Right lobe of liver (tissue), 6 donors: ENCODE results near the gene HAUS8. TPM values are rescaled to one million over a fixed set of nuclear protein-coding genes. Genes with fewer than 3 reads are reported as not detected.

Experiments used
- ATAC-seq, 4 donors: fragments of 200-7000 bp; cut with Tn5 transposase; one replicate each; pipeline ENCODE4 v1.9.1; 2020; ENCODE audit warnings: mild to moderate bottlenecking in 4 of 4, moderate library complexity in 4 of 4
- DNase-seq, 3 donors: peaks; one replicate each; pipeline ENCODE4 v3.0.0-alpha.2; 2020
- H3K27ac ChIP-seq, 3 donors: fragments of 200-600 bp; one replicate each; pipeline ENCODE4 v1.8.0; 2022
- H3K27me3 ChIP-seq, 2 donors: fragments of 200-600 bp; one replicate each; pipeline ENCODE4 v1.8.0; 2022
- H3K36me3 ChIP-seq, 4 donors: fragments of 200-600 bp; sonication (generic) in 1 of 4; one replicate each; pipeline versions ENCODE4 v1.5.1 to v1.8.0; 2017 to 2022; ENCODE audit warnings: control low read depth in 1 of 4
- H3K4me1 ChIP-seq, 4 donors: fragments of 200-600 bp; sonication (generic) in 1 of 4; one replicate each; pipeline versions ENCODE4 v1.5.1 to v1.8.0; 2017 to 2022; ENCODE audit warnings: control low read depth in 1 of 4
- H3K4me3 ChIP-seq, 3 donors: fragments of 200-600 bp; one replicate each; pipeline ENCODE4 v1.8.0; 2022
- H3K9me3 ChIP-seq, 4 donors: fragments of 200-600 bp; sonication (generic) in 1 of 4; one replicate each; pipeline versions ENCODE4 v1.5.1 to v1.8.0; 2017 to 2022; ENCODE audit warnings: control low read depth in 1 of 4
- POLR2A ChIP-seq: fragments of 450-650 bp; IDR thresholded peaks from one replicate; pipeline ENCODE4 v1.6.1; 2017; ENCODE audit warnings: antibody characterized with exemption, mild to moderate bottlenecking
- WGBS: methylation state at CpG from one replicate; pipeline ENCODE4 v1.1.6; 2018; ENCODE audit warnings: low coverage, low lambda C conversion rate; ENCODE audit not compliant: insufficient coverage; ENCODE audit errors: missing lambda C conversion rate; 5-methylcytosine and 5-hydroxymethylcytosine counted together
- intact Hi-C, 2 donors: fragments of 100-400 bp; cut with DNase I; formaldehyde crosslinking; loops; one replicate each; pipeline versions ENCODE4 v1.11.2 to v1.14.1; 2022
- total RNA-seq, 6 experiments: library from RNA; depleted of rRNA in 2 of 6; stranded (reverse); fragments of >200 nt in 2 of 6; fragmentation: NEBNext Ultra II Directional in 3 of 6; extraction: Animal tissue kit (Norgen Biotek cat#: 25700) in 3 of 6; gene quantifications; one replicate each; pipeline versions ENCODE4 v1.1.0 to v1.2.4, GENCODE V29; 2016 to 2023
- TF ChIP-seq, protein P1 (sequence below), 4 donors: fragments of 200-600 bp in 3 of 4; fragments of 450-650 bp in 1 of 4; IDR thresholded peaks; one replicate each; pipeline versions ENCODE4 v1.5.1 to v1.8.0; 2016 to 2022; ENCODE audit warnings: antibody characterized with exemption in 4 of 4, mild to moderate bottlenecking in 2 of 4
- donor health status: DM: no; HTN: yes; CAD: no.
- donor health status: DM: no; HTN: no; CAD: no.
- donor health status: DM: no; HTN: no; CAD: no.
- donor health status: DM: no; HTN: yes; CAD: no.
- donor health status: DM: no; HTN: yes; CAD: no.

HAUS8 gene
- total RNA-seq, 6 experiments from 2014 or later = 3.7 to 8.5 (median 5.8) TPM

DNA sequence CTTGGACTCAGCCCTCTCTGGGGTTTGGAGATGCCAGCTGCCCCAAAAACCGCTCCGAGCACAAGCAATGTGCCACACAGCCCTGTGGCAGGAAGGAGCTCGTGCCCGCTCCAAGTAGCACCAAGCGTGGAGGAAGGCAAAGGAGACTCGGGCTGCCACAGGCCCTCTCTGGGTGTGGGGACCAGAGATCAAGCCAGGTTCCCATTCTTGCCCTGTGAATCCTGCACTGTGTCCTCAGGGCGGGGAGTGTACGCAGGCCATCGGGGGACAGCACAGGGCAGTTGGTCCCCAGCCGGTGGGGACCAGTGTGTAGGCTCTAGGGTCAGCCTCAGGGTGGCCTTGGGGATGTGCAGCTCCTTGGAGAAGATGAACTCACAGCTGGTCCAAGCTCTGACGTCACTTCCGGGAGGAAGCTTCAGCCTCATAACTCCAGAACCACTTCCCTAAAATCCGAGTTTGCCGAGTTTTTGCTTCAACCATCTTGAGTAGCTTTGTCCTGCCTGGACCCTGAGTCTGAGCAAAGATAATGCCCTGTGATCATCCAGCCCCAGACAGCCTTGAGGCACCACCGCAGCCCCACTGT, 39.3 kb downstream of the HAUS8 start:
- intact Hi-C loops = no loop called here
- H3K4me1 ChIP-seq = no peaks in the 10 kb centered on the region
- no peak overlapping the region for H3K27ac ChIP-seq
- ATAC-seq (peak in 3 of 4 donors; percentile 24 to 45 (median 28)), DNase-seq (peak in 1 of 3 donors; percentile 35)
- WGBS = 0% methylated on average over 1 of the region's 15 CpGs
- TF ChIP-seq POLR2A = no peak
- TF ChIP-seq, protein P1, sequence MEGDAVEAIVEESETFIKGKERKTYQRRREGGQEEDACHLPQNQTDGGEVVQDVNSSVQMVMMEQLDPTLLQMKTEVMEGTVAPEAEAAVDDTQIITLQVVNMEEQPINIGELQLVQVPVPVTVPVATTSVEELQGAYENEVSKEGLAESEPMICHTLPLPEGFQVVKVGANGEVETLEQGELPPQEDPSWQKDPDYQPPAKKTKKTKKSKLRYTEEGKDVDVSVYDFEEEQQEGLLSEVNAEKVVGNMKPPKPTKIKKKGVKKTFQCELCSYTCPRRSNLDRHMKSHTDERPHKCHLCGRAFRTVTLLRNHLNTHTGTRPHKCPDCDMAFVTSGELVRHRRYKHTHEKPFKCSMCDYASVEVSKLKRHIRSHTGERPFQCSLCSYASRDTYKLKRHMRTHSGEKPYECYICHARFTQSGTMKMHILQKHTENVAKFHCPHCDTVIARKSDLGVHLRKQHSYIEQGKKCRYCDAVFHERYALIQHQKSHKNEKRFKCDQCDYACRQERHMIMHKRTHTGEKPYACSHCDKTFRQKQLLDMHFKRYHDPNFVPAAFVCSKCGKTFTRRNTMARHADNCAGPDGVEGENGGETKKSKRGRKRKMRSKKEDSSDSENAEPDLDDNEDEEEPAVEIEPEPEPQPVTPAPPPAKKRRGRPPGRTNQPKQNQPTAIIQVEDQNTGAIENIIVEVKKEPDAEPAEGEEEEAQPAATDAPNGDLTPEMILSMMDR (IDR thresholded peaks at IDR 0.05) = no peak
- no peaks in the 10 kb centered on the region for H3K27me3 ChIP-seq
- no peaks in the 10 kb centered on the region for H3K36me3 ChIP-seq
- H3K4me3 ChIP-seq = no peak overlapping the region
- no peaks in the 10 kb centered on the region for H3K9me3 ChIP-seq

DNA sequence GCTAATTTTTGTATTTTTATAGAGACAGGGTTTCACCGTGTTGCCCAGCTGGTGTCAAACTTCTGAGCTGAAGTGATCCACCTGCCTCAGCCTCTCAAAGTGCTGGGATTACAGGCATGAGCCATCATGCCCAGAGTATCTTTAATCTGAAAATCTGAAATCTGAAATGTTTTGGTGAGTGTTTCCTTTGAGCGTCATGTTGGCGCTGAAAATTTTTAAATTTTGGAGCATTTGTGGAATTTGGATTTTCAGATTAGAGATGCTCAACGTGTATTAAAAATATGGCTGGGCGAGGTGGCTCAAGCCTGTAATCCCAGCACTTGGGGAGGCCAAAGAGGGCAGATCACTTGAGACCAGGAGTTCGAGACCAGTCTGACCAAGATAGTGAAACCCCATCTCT, 43.5 kb downstream of the HAUS8 start:
- no peaks in the 10 kb centered on the region for H3K36me3 ChIP-seq
- ATAC-seq (no peak), DNase-seq (no peak)
- H3K4me1 ChIP-seq = no peaks in the 10 kb centered on the region
- H3K9me3 ChIP-seq = no peaks in the 10 kb centered on the region
- WGBS = 60% methylated on average over 6 of the region's 6 CpGs
- intact Hi-C loops = no loop called here
- no peak overlapping the region for H3K4me3 ChIP-seq
- no peaks in the 10 kb centered on the region for H3K27me3 ChIP-seq
- H3K27ac ChIP-seq = no peak overlapping the region
- TF ChIP-seq POLR2A = no peak
- TF ChIP-seq, protein P1 (IDR thresholded peaks at IDR 0.05) = no peak

DNA sequence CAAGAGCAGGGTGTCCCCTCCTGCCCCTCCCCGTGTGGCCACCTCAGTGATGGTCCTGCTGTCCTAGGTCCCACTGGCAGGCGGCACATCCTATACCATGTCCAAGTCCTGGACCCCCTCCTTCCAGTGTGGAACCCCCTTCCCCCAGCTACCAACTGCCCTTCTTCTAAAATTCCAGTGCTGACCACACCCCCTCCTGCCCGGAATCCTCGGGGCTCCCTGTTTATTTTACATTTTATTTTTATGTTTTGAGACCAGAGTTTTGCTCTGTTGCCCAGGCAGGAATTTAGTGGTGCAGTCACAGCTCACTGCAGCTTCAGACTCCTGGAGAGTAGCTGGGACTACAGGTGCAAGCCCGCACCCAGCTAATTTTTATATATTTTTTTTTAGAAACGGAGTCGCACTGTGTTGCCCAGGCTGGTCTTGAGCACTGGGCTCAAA, 47.7 kb downstream of the HAUS8 start:
- Histone ChIP-seq H3K4me1 (no peaks in the 10 kb centered on the region), H3K4me3 (no peak overlapping the region), H3K27me3 (no peaks in the 10 kb centered on the region), H3K27ac (no peak overlapping the region), H3K36me3 (no peaks in the 10 kb centered on the region), H3K9me3 (no peaks in the 10 kb centered on the region)
- no peak for TF ChIP-seq POLR2A
- TF ChIP-seq, protein P1 (IDR thresholded peaks at IDR 0.05) = no peak
- intact Hi-C loops = no loop called here
- 50% methylated on average over 5 of the region's 7 CpGs for WGBS
- ATAC-seq (no peak), DNase-seq (no peak)

DNA sequence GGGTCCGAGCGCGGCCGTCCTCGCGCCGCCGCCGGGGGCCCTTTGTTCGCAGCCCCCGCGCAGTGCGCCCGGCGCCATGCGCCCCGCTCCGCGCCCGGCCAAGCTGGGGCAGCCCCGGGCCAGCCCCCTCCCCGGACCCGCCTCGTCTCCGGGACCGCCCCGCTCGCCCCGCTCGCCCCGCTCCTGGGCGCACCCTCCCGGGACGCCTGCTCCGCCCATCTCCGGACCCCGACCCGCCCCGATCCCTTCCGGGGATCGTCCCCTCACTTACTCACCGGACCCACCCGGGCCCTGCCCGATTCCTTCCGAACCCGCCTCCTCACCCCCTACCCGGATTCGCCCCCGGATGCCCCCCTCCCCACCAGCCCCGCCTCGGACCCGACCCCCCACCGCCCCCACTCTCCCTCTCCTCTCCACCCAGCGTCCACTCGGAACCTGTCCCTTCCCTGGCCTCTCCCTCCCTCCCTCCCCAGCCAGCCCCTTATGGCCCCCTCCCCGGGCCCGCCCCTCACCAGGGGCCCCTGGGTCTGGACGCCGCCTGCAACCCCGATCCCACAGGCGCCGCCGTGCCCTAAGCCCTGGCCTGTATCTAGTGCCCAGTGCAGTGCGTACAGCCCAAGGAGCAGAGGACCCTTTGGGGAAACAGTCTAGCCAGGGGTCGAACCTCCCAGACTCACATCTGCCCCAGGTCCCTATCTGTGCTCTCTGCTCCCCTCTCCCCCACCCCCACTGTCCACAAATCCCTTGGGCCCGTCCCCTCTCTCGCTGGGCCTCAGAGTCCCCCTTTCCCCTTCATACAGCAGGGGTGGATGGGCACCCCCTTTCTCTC, 48.3 kb downstream of the HAUS8 start, which contains the start of gene CPAMD8:
Gene CPAMD8 (minus strand): TSS at position 105 of the 829 bp plus-strand sequence. CDS start 168 bp downstream, outside the sequence.
- H3K27ac ChIP-seq = no peak within 1 kb of the TSS
- ATAC-seq (peak in 1 of 4 donors; percentile 12), DNase-seq (no peak)
- intact Hi-C loops = no loop called here
- no peaks in the 10 kb centered on the region for H3K27me3 ChIP-seq
- H3K9me3 ChIP-seq = no peaks in the 10 kb centered on the region
- H3K4me1 ChIP-seq = no peaks in the 10 kb centered on the region
- no peak for TF ChIP-seq POLR2A
- TF ChIP-seq, protein P1 (IDR thresholded peaks at IDR 0.05) = no peak
- peak within 1 kb of the TSS in 1 of 3 donors; percentile 19 for H3K4me3 ChIP-seq
- no peaks in the 10 kb centered on the region for H3K36me3 ChIP-seq
- WGBS = 3% methylated on average over 22 of the region's 67 CpGs
